GM20431 (cell line): ENCODE measurements around the gene UST.
"Not testable (repeated sequence)": the region's sequence is repeated elsewhere in the genome, so short reads cannot be mapped to it uniquely, and the experiment has no call there.

Experiments used
- in situ Hi-C: fragments of 300-500 bp; cut with MseI, MboI; formaldehyde crosslinking; loops from one replicate; pipeline ENCODE4 v1.15.0; 2020; ENCODE audit warnings: low sequenced_read_pairs; ENCODE audit not compliant: unreplicated experiment

The UST gene

DNA sequence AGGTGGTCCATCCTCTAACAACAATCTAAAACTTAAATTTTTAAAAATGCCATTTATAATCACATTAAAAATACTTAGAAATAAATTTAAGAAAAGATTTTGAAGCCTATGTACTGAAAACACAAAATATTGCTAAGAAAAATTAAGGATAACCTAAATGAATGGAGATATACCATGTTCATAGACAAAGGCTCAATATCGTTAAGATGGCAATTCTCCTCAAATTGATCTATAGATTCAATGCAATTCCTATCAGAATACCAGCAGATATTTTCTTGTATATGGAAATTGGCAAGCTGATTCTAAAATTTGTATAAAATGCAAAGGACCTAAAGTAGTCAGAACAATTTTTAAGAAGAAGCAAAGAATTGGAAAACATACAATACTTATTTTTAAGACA, 19.7 kb upstream of the UST start:
- in situ Hi-C loops, result no loop called here

DNA sequence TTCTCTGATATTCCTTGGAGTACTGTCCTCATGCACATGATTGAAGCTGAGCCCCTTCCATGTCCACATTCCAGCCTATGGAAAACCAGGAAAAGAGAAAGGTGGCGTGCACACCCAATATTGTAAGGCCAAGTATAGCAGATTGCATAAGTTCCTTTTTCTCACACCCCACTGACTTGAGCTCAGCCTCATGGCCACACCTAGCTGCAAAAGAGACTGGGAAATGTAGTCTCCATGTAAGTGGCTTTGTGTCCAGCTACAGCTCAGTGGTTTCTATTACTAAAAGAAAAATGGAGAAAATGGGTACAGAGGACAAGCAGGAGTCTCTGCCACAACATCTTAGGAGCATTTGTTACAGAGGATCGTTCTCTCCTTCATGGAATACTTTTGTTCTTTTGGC, 10.8 kb upstream of the UST start:
- in situ Hi-C loops, result no loop called here

GRCh38 chr6:148736774-148737412, 9.9 kb upstream of the UST start:
- in situ Hi-C loops, result no loop called here

DNA sequence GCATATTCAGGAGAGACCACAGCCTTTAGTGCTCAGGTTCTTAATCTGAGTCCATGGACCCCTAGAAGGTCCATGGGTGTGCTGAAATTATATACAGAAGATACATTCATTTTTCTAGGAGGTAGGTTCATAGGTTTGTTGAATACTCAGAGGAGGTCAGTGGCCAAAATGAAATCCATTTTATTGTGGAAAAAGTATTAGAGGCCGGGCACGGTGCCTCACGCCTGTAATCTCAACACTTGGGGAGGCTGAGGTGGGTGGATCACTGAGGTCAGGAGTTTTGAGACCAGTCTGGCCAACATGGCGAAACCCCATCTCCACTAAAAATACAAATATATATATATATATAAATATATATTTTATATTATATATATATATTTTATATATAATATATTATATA, 9.0 kb upstream of the UST start:
- in situ Hi-C loops, result no loop called here

GRCh38 chr6:148738946-148739821, 7.6 kb upstream of the UST start:
- in situ Hi-C loops, result no loop called here

DNA sequence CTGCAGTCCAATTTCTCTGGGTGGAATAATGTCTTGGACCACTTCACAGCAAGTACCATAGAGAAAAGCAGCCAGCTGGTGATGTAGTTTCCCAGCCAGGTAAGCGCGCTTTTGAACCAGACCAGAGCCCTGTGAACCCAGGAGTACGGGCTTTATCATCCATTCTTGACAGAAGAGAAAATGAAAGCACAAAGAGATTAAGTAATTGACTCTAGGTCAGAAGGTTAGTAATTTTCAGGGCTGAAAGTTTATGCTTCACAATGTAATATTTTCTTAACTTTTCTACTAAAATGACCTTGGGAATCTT, 7.1 kb upstream of the UST start:
- in situ Hi-C loops, result no loop called here

- in situ Hi-C loops, result no loop called here
Observed at GRCh38 chr6:148743476-148743875, 3.4 kb upstream of the UST start.

GRCh38 chr6:148745926-148746325, 904 bp upstream of the UST start:
- in situ Hi-C loops, result no loop called here

- in situ Hi-C loops, result no loop called here
Observed at GRCh38 chr6:148747145-148747470, 278 bp downstream of the UST start.

- in situ Hi-C loops, result no loop called here
Observed at GRCh38 chr6:148747471-148748165, 788 bp downstream of the UST start.

DNA sequence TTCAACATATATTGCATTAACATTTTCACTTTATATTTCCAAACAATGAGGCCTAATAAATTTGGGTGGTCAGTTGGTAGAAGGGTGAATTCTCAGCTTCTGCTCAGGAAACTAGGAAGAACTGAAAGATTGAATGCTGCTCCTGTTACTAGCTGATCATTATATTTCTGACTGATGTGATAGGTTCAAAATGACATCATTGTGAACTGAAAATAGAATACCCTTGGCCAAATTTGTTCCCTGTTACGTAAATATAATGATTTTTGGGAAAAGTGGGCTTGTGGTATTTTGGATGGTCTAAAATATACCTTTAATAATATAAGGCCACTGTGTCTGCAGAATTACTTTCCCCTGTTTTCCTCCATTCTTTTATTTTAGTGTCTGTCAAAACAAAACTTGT, 2.8 kb downstream of the UST start:
- in situ Hi-C loops, result no loop called here

DNA sequence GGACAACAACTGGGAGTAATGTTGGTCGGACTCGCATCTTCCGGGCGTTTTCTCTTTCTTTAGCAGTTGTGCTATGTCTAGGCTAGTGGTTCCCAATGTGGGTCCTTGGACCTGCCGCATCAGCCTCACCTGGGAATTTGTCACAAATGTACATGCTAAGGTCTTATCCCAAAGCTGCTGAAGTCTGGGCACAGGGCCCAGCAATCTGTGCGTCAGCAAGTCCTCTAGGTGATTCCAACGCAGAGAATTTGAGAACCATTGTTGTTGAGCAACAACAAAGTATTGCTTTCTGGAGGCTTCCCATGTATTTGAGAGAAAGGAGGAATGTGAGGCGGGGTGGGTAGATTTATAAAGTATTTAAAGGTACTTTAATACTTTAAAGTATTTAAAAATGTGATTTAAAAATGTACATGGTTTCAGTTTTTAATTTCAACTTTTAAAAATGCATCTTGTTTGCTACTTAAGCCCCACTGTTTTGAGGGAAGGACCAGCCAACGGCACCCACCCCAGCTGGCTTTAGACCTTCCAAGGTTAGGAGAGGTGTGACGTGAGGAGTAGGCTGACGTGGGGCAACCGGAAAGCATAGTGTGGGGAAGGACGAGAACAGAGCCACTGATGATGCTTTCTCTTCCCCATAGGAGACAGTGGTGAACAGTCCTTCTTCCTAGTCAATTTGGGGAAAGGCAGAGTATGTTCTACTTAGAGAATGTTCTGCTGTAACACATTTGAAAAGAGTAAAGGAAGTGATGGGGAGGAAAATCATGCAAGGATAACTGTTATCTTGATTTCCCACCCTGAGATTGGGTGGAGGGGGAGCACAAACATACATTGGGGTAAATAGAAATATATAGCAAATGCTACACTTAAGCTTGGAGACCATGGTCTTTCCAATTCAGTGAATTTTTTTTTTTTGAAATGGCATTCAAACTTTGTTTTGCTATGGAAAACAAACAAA, 4.3 kb downstream of the UST start:
- in situ Hi-C loops, result no loop called here

DNA sequence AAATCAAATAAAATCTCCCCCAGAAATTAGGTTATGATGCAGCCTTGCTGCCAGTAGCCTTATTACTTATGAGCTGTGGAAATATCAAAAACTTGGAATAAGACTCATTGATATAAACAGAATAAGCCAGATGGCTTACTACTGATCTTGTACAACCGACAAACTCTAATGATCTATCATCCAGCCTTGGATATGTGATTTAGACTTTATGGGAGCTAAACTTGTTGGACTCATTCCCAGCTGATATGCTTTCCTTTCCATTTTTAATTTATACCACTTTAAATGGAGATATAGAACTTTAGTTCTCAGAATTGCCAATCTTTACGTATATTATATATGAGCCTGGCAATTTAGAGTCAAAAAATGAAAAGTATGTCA, 5.0 kb downstream of the UST start:
- in situ Hi-C loops, result no loop called here

- in situ Hi-C loops, result not testable (repeated sequence)
Observed at GRCh38 chr6:148755379-148755778, 8.5 kb downstream of the UST start.

- in situ Hi-C loops, result no loop called here
Observed at GRCh38 chr6:148757944-148758480, 11.2 kb downstream of the UST start.

- in situ Hi-C loops, result no loop called here
Observed at GRCh38 chr6:148758492-148758891, 11.7 kb downstream of the UST start.

DNA sequence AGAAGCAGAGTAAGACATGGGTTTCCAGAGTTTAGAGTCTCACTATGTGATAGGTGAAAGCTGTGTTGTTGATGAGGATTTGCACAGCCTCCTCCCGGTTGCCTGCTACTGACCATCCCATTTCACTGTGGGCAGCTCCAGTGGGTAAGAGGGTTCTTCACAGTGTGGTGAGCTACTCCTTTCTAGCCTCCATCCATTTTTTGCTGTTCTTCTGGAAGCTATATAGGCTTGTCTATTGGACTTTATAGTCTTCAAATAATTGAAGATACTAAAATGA, 13.4 kb downstream of the UST start:
- in situ Hi-C loops, result no loop called here

DNA sequence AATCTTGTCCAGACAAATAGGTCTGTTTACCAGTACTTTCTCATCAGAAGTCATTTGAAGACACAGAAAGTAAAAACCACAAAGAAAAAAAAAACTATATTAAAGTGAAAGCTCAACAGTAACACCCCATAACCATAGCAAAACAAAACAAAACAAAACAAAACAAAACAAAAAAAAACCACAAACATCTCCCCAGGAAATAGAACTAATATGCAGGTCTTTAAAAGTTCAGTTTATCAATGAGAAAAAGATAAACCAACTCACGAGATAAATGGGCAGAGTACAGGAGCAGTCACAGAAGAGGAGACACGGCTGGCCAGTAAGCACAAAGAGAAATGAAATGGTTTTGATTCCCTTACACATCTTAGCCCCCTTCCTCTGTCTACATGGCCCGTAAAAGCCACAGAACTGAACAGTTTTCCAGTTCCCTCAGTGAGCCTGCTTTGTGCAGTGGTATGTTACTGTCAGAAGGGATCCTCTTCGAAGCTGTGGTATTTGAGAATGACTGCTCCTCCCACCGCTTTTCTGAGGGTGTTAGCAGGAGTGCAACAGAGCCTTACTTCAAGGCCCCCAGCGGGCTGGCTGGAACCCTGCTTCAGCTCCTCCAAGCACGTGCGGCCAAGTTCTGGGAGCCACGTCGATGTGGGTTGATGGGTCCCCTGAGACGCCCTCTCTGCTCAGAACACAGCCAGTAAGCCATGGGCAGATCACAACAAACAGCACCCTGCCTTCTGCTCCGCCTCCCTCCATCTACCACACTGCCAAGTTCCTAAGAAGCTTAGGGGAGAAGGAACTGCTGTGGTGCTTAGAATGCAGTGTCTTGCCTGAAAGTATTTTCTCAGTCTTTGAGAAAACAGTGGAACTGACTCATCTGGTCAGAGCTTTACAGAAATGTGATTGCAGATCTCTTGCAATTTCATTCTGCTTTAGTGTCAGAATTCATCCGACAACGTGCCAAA, 14.0 kb downstream of the UST start:
- in situ Hi-C loops, result no loop called here

- in situ Hi-C loops, result no loop called here
Observed at GRCh38 chr6:148761527-148762011, 14.7 kb downstream of the UST start.
